GM21367 (cell line): ENCODE data around the gene WDR27.

Experiments
- ATAC-seq: cut with Tn5 transposase; IDR thresholded peaks from one replicate; pipeline ENCODE4 v1.9.1; 2021; ENCODE audit not compliant: unreplicated experiment

Gene WDR27

GRCh38 chr6:169641461-169642085, 60.3 kb downstream of the WDR27 start:
- no peak for ATAC-seq

DNA sequence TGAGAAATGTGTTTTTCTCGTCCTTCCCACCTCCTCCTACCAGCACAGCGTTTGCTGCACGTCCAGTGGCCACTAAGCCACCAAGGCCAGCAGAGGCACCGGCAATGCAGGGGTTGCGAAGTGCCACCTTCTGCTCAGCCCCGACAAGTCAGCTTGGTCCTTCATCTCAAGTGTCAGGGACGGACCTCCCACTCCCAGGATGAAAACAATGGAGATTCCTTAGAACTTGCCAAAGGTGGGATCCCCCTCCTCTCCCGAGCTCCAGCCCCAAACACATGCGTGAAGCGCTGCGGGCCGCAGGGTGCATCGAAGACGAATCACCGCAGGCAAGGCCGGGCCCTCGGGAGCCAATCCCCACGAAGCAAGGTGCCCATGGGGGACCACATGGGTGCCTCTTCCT, 60.8 kb downstream of the WDR27 start:
- ATAC-seq: no peak

- no peak for ATAC-seq
These were observed 61.4 kb downstream of the WDR27 start for GRCh38 chr6:169640351-169640852.

DNA sequence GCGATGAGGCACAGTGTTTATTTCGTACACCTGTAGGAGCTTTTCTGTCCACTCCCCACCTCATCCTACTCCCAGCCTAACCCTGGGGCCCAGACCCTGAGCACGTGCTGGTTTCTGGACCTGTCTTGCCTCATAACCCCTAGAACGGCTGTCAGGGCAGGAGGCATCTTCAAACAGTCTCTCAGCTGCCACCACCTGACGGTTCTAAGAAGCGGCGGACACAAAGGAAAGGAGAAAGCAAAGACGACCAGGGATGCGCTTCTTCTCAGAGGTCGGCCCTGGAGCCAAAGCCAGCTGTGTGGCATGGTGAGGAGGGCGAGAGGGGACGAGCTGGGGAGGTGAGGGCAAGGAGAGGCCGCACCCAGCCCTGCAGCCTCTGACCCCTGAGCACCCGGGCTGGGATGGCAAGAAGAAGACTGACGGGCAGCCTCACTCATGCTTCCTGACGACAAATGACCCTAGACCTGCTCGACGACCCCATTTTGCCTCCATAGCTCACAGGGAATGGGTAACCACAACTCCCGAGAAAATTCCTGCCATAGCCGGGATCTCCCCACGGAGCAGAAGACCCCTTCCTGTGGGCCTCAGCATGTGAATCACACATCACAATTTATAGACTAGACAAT, 62.1 kb downstream of the WDR27 start:
- no peak for ATAC-seq

GRCh38 chr6:169638915-169639314, 62.9 kb downstream of the WDR27 start:
- ATAC-seq: no peak

DNA sequence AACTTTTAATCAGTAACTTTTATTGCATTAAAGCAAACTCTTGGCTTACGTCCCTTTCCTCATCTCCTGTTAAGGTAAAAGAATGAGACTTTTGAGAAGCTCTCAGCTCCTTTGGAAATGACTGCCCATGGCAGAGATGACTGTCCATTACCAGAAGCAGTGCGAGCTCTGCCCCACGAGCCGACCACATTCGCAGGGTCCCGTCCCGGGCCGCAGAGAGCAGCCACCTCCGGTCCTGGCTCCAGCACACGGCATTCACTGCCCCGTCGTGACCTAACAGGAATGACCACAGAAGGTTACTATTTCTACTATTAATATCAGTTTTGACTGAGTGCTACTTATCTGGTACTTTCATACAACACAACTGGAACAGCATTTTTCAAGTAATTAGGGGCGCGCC, 63.4 kb downstream of the WDR27 start:
- ATAC-seq: no peak

GRCh38 chr6:169635345-169635744, 66.5 kb downstream of the WDR27 start:
- ATAC-seq: no peak

DNA sequence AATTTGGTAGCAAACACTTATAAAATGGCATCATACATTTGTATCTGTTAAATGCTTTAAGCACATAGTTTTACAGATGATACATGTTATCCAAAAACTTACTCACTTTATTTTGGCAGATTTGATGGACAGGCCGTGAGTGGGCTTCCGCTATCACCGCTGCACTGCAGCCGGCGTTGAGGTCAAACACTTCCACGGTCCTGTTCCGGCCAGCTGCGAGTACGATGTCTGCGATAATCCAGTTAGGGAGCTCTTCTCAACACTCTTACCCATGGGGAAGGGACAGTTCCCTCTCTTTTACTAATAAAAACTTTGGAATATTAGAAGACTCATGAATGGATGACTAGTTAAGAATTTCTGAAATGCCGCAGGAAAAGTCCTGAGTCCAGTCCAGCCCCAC, 69.0 kb downstream of the WDR27 start:
- no peak for ATAC-seq

- ATAC-seq: no peak
These were observed 72.6 kb downstream of the WDR27 start for GRCh38 chr6:169629256-169629655.

GRCh38 chr6:169627736-169628607, 73.9 kb downstream of the WDR27 start:
- no peak for ATAC-seq

- no peak for ATAC-seq
These were observed 75.2 kb downstream of the WDR27 start for GRCh38 chr6:169626649-169627048.

DNA sequence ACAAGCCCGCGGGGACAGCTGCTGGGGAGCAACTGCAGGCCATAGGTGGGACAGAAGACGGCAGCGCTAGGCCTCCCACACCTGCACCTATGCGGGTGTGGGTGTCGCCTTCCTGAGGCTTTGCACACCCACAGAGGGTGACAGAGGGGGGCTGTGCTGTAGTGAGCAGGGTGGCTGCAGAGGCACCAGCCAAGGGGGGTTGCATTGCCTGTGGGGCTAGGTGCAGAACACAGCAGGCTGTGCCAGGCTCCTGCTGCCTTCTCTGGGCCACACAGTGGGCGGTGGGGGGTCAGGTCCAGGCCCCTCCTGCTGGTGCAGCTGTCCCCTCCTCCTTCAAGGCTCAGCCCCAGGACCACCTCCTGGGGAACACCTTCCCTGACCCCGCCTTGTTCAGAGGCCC, 75.7 kb downstream of the WDR27 start:
- no peak for ATAC-seq

DNA sequence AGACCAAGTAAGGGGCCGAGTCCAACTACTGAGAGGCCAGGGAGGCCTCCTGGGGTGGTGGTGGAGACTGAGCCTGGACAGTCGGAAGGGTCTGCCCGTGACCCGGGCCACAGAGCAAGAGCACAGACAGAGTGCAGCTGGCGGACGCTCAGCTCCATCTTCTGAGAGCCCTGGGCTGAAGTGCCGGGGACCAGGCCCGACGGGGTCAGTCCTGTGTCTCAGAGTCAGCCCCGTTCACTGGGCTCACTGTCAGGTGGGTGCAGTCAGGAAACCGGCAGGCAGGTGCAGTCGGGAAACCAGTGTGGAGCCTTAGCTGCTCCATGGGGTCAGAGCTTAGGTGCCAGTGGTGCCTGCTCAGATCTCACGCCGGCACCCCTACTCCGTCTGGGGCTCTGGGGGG, 76.5 kb downstream of the WDR27 start:
- no peak for ATAC-seq

DNA sequence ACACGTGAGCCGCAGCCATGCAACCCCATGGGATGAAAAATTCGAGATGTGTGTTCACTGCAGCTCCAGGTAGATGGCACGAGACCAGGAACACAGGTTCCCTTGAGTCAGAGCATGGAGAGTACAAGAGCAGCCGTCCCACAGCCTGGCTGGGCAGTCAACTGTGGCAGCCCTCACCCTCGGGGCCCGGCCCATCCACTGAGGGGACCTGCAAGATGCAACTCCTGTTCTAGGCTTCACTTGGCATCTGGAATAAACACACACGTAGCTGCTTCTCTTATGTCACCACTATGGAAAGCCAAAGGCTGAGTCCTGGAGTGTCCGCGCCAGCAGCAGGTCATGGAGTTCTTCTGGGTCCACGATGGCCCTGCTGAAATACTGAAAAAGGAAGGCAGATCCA, 77.0 kb downstream of the WDR27 start:
- no peak for ATAC-seq

DNA sequence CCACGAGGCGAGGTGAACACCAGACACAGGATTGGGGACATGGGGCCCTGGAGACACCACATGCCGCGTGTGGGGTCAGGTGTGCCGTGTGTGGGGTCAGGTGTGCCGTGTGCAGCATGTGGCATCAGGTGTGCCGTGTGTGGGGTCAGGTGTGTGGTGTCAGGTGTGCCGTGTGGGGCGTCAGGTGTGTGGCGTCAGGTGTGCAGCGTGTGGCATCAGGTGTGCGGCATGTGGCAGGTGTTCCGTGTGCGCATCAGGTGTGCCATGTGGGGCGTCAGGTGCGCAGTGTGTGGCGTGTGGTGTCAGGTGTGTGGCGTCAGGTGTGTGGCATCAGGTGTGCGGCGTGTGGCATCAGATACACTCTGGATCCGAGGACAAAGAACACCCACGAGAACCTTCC, 77.9 kb downstream of the WDR27 start:
- no peak for ATAC-seq

GRCh38 chr6:169623343-169623742, 78.5 kb downstream of the WDR27 start:
- ATAC-seq: no peak

DNA sequence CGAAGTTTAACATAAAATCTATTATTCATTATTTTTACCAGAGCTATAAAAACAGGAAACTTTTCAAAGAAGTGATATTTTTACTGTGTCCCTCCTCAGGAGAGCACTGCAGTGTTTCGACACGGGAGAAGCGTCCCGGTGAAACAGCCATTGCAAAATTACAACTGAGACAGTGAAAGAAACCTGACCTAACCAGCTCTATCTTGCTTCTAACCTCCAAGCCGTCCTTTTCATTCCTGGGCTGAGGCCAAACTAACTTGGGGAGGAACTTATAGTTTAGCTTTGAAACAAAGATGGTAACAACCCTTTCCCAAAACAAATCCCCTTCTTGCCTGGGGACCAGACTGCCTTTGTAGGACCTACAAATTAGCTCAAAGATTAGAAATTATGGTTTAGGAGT, 79.2 kb downstream of the WDR27 start:
- no peak for ATAC-seq

DNA sequence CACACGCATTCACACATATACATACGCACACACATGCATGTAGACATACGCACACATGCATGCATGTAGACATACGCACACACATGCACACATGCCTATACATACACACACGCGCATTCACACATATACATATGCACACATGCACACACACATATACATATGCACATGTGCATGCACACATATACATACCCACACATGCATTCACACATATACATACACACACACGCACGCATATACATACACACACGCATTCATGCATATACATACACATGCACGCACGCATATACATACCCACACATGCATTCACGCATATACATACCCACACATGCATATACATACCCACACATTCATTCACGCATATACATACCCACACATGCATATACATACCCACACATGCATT, 80.5 kb downstream of the WDR27 start:
- ATAC-seq: no peak

GRCh38 chr6:169620171-169621130, 81.4 kb downstream of the WDR27 start:
- ATAC-seq: no peak

DNA sequence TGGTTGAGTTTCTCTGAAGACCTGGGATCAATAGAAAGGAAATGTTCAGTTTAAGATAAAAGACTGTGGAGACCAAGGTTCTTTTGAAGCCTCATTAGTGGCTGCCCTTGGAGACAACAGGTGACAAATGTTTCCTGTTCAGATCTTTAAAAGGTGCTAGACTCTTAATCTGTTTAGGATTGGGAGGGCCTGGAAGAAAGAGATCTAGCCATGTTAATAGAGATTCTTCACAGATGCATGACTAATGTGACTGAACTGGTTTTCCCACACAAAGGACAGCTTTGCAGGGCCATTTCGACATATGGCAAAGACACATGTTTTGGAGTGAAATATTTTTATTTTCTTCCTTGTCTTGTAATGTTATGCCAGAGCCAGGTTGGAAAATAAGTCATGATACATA, 82.2 kb downstream of the WDR27 start:
- ATAC-seq: no peak
